ENCODE data around the gene CGN. TPM values are rescaled to one million over a fixed set of nuclear protein-coding genes. Genes with fewer than 3 reads are reported as not detected.

CGN gene
- total RNA-seq, 1 experiment from 2014 or later, result 30.9 TPM

DNA sequence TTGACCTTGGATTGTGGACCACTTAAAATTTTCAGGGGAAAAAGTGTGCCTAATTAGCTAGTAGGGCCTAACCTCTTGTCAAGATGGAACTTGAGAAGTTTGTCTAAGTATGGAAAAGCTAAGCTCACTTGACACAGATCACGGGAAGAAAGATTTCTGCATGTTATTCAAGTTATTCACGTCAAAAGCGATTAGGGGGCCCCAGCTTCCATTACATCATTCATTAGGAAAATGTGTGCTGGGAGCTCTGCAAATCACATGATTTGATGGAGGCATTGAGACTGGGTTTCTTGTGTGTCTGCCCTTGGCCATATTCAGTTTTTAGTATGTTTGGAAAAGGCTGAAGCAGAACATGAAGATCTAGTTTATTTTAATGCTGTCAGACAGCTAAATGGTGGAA lies 36.4 kb upstream of the CGN start:
- no peak for DNase-seq
- peaks cover 0 to 11% of the 10 kb centered on the region in 2 experiments; a peak in 3 of 4 replicates for H3K4me1 Mint-ChIP-seq

More for the DNA sequence above, 36.4 kb upstream of the CGN start:
- Histone ChIP-seq H3K27me3 (ENCODE audit: insufficient read depth, low read length) (no peaks in the 10 kb centered on the region), H3K14ac (ENCODE audit: insufficient read depth, low read length) (no peak overlapping the region), H3K18ac (ENCODE audit: insufficient read length, low read depth, low read length) (no peak overlapping the region), H2BK5ac (ENCODE audit: insufficient read length, low read length) (no peak overlapping the region), H3K23ac (ENCODE audit: insufficient read length, low read depth, low read length) (no peak overlapping the region), H2BK120ac (ENCODE audit: low read depth, low read length, poor library complexity, severe bottlenecking) (no peak overlapping the region), H3K56ac (ENCODE audit: insufficient read length, low read depth, low read length) (no peak overlapping the region), H4K8ac (replicated peaks; ENCODE audit: insufficient read length, low read depth, low read length) (no peak overlapping the region), H2BK15ac (ENCODE audit: low read depth, low read length) (no peak overlapping the region), H4K20me1 (ENCODE audit: control insufficient read depth, insufficient read depth, insufficient read length) (no peaks in the 10 kb centered on the region), H3T11ph (ENCODE audit: low read length) (no peak overlapping the region), H2AK5ac (ENCODE audit: insufficient read length, low read length) (no peak overlapping the region), H3K4me1 (ENCODE audit: insufficient read depth, low read length) (no peaks in the 10 kb centered on the region), H4K5ac (ENCODE audit: insufficient read length, low read depth, low read length) (no peak overlapping the region), H2BK20ac (ENCODE audit: low read depth, low read length, poor library complexity, severe bottlenecking) (no peak overlapping the region), H3K4me2 (ENCODE audit: insufficient read depth, insufficient read length, low read length) (no peak overlapping the region), H3K23me2 (ENCODE audit: insufficient read length, low read depth, low read length, poor library complexity, severe bottlenecking) (peaks cover 3% of the 10 kb centered on the region), H3K27ac (ENCODE audit: insufficient read length, low read depth, low read length) (no peak overlapping the region), H3K79me2 (ENCODE audit: insufficient read depth, low read length) (no peaks in the 10 kb centered on the region), H2AFZ (ENCODE audit: low read length) (no peak overlapping the region), H3K79me1 (ENCODE audit: insufficient read depth, low read depth, low read length, poor library complexity, severe bottlenecking) (no peaks in the 10 kb centered on the region), H3K4ac (ENCODE audit: low read depth, low read length) (no peak overlapping the region), H3K9ac (ENCODE audit: extremely low read depth, insufficient read length, low read length) (no peak overlapping the region), H3K9me3 (ENCODE audit: control insufficient read depth, low read depth, low read length) (no peaks in the 10 kb centered on the region), H2BK12ac (ENCODE audit: insufficient read length, low read depth, low read length) (no peak overlapping the region), H4K91ac (ENCODE audit: insufficient read length, low read depth, low read length) (no peak overlapping the region)
- H3K4me3 Mint-ChIP-seq, result no peak overlapping the region
- H3K36me3 Mint-ChIP-seq (ENCODE audit: insufficient read depth in 1 of 3, low read depth in 3 of 3), result no peaks in the 10 kb centered on the region
- no peaks in the 10 kb centered on the region for H3K9me3 Mint-ChIP-seq
- H3K27me3 Mint-ChIP-seq (ENCODE audit: low read depth), result peaks cover 8% of the 10 kb centered on the region
- H3K27ac Mint-ChIP-seq, result no peak overlapping the region
- TF ChIP-seq, protein P1, sequence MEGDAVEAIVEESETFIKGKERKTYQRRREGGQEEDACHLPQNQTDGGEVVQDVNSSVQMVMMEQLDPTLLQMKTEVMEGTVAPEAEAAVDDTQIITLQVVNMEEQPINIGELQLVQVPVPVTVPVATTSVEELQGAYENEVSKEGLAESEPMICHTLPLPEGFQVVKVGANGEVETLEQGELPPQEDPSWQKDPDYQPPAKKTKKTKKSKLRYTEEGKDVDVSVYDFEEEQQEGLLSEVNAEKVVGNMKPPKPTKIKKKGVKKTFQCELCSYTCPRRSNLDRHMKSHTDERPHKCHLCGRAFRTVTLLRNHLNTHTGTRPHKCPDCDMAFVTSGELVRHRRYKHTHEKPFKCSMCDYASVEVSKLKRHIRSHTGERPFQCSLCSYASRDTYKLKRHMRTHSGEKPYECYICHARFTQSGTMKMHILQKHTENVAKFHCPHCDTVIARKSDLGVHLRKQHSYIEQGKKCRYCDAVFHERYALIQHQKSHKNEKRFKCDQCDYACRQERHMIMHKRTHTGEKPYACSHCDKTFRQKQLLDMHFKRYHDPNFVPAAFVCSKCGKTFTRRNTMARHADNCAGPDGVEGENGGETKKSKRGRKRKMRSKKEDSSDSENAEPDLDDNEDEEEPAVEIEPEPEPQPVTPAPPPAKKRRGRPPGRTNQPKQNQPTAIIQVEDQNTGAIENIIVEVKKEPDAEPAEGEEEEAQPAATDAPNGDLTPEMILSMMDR (conservative IDR thresholded peaks at IDR 0.05), result no peak
- WGBS (ENCODE audit: extremely low coverage, insufficient read length, low lambda C conversion rate), result no CpG with 5 or more reads among the region's 3 CpGs
